Bronchial epithelial cell (primary cell): ENCODE measurements around the gene INSRR. TPM values are rescaled to one million over a fixed set of nuclear protein-coding genes. Genes with fewer than 3 reads are reported as not detected.

Experiments used
- DNase-seq: peaks from one replicate; pipeline ENCODE4 v3.0.0-alpha.2; 2010; ENCODE audit warnings: low read depth
- FAIRE-seq: peaks from 2 replicates; lab custom pipeline; 2011; peaks lifted over from hg19 to GRCh38; lab: Jason Lieb, UNC
- H3K27me3 ChIP-seq: 2 replicates; pipeline ENCODE4 v1.5.1; 2011; ENCODE audit warnings: low read length; ENCODE audit not compliant: control insufficient read depth, insufficient read depth
- H3K36me3 ChIP-seq: 2 replicates; pipeline ENCODE4 v1.5.1; 2011; ENCODE audit warnings: low read length; ENCODE audit not compliant: control insufficient read depth, insufficient read depth
- H3K4me3 ChIP-seq: 2 replicates; pipeline ENCODE4 v1.5.1; 2011; ENCODE audit warnings: mild to moderate bottlenecking, low read depth, low read length, control low read depth
- total RNA-seq: library from RNA; depleted of rRNA; stranded (reverse); fragments of >200 nt; gene quantifications from 2 replicates; pipeline ENCODE4 v1.2.1, GENCODE V29; 2014
- TF ChIP-seq, protein P1 (sequence below): IDR thresholded peaks from 2 replicates; pipeline ENCODE4 v1.5.1; 2011; ENCODE audit warnings: mild to moderate bottlenecking, moderate library complexity, low read length, control low read depth, inconsistent platforms; ENCODE audit not compliant: insufficient read depth, severe bottlenecking

Gene INSRR
- total RNA-seq, 1 donor from 2014 or later = not detected

DNA sequence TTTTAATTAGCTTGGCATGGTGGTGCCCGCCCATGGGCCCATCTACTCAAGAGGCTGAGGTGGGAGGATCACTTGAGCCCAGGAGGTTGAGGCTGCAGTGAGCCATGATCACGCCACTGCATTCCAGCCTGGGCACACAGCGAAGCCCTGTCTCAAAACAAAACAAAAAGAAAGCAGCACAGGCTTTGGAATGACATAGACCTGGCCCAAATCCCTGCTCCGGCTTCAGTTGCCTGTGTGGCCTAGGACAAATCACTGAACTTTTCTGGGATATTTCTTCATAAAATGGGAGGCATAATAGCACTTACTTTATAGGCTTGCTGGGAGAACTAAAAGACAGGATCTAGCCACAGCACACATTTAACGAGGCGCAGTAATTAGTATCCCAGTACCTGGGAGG is 37.0 kb upstream of the INSRR start:
- TF ChIP-seq, protein P1, sequence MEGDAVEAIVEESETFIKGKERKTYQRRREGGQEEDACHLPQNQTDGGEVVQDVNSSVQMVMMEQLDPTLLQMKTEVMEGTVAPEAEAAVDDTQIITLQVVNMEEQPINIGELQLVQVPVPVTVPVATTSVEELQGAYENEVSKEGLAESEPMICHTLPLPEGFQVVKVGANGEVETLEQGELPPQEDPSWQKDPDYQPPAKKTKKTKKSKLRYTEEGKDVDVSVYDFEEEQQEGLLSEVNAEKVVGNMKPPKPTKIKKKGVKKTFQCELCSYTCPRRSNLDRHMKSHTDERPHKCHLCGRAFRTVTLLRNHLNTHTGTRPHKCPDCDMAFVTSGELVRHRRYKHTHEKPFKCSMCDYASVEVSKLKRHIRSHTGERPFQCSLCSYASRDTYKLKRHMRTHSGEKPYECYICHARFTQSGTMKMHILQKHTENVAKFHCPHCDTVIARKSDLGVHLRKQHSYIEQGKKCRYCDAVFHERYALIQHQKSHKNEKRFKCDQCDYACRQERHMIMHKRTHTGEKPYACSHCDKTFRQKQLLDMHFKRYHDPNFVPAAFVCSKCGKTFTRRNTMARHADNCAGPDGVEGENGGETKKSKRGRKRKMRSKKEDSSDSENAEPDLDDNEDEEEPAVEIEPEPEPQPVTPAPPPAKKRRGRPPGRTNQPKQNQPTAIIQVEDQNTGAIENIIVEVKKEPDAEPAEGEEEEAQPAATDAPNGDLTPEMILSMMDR = no peak
- DNase-seq = no peak
- no peaks in the 10 kb centered on the region for H3K36me3 ChIP-seq
- no peak overlapping the region for H3K4me3 ChIP-seq
- H3K27me3 ChIP-seq = no peaks in the 10 kb centered on the region
- FAIRE-seq = no peak

DNA sequence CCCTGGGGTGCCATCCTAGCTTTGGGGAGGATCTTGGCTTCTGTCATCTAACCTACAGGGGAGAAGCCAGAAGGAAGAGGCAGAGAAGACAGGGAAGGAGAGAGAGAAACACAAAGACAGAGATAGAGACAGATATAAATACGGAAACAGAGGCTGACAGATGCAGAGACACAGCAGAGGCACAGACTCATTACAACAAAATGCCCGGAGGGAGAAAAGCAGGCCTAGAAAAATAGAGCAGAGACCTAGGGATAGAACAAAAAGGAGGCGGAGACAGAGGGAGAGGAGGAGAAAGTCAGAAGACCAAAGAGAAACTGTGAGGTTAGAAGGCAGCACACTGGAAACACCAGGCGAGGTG is 36.5 kb upstream of the INSRR start:
- no peak for FAIRE-seq
- no peak overlapping the region for H3K4me3 ChIP-seq
- no peaks in the 10 kb centered on the region for H3K36me3 ChIP-seq
- TF ChIP-seq, protein P1 = no peak
- no peaks in the 10 kb centered on the region for H3K27me3 ChIP-seq
- no peak for DNase-seq

DNA sequence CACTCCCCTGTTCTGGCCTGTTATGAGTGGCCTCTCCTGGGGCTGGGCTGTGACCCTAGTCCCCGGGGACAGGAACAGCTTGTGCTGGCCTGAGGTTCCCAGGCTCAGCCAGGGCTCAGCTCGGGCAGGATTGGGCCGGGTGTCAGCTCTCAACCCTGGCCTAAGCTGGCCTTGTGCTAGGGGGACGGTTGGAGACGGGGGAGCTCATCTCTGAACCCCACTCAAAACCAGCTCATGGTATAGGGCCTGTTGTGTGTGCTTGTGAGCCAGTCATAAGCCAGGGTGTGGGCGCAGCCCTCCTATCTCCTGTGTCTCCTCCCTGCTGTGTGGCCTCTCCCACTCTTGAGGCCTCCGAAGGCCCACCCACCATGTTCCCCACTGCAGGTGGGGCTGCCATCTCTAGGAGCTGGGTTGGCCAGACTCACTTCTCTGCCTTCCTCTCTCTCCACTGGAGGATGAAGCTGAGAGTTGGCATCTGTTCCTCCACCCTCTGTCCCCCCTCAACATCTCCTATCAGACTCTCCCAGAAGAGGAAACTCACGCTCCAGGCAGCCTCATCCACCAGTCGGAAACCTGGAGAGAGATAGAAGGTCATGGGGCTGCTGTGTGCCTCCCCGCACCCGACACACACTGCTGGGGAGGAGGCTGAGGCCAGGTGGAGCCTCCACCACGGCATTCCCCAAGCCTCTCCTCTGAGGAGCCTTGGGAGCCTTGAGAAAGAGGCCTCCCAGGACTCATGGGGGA is 36.0 kb upstream of the INSRR start:
- H3K36me3 ChIP-seq = no peaks in the 10 kb centered on the region
- DNase-seq (no peak), FAIRE-seq (no peak)
- H3K27me3 ChIP-seq = no peaks in the 10 kb centered on the region
- TF ChIP-seq, protein P1 = no peak
- H3K4me3 ChIP-seq = no peak overlapping the region

DNA sequence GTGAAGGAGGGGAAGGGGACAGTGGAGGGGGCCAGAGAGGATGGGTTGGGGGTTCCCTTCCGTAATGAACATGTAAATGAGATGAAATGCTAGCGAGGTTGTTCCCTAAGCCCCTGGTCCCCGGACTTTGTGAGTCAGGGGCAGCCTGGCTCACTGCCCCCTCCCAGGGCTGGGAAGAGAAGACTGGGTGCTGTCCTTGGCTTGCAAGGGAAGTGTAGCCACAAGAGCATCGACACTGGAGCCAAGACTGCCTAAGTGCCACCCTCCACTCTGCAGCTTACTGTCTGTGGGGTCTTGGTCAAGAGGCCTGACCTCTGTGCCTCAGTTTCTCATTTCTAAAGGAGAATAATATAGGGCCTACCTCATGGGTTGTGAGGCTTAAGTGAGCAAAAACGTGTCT is 35.1 kb upstream of the INSRR start:
- Histone ChIP-seq H3K4me3 (peak overlapping the region; percentile 16), H3K27me3 (no peaks in the 10 kb centered on the region), H3K36me3 (no peaks in the 10 kb centered on the region)
- FAIRE-seq = no peak
- TF ChIP-seq, protein P1 = no peak
- no peak for DNase-seq

DNA sequence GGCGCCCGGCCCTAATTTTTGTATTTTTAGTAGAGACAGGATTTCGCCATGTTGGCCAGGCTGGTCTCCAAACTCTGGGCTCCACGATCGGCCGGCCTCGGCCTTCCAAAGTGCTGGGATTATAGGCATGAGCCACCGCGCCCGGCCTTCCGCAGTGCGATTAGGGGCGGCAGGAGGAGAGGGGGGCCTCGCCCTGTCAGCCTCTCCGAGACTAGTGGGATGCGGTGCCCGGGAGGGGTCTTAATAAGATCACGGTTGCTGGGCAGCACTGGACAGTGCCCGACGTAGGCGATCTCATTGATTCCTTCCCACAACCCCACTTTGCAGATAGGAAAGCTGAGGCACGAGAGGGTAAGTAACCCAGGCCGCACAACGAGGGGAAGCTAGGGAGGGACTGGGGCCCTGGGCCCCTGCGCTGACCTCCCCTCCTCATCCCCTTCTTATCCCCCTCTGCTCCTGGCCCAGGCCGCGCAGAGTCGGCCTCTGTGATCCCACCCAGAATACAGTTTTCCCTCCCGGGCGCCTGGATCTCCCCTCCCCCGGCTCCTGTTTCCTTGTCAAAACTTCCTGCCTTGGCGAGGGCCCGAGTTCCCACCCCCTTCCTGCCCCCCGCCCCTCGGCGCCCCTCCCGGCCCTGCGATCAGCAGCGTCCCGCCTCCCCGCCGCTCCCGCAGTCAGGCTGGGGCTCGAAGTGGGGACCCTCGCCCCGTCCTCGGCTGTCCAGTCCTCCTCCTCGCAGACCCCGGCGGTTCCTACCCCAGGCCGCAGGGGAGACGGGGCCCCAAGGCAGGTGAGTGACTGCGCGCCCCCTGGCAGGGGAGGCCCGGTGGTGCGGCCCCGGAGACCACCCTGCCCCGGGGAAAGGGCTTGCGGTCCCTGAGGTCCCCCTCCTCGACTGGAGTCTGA is 34.4 kb upstream of the INSRR start, which contains the start of gene PEAR1:
PEAR1 (plus strand) TSS at position 671 of the 906 bp plus-strand sequence. CDS start 10,209 bp downstream, outside the sequence.
- Histone ChIP-seq H3K4me3 (peak within 1 kb of the TSS; percentile 24), H3K27me3 (no peaks in the 10 kb centered on the region), H3K36me3 (no peaks in the 10 kb centered on the region)
- DNase-seq (no peak), FAIRE-seq (no peak)
- TF ChIP-seq, protein P1 = no peak
